Liver (tissue), 9 donors: ENCODE results near the gene TSPAN7. TPM values are rescaled to one million over a fixed set of nuclear protein-coding genes. Genes with fewer than 3 reads are reported as not detected.
A peak's percentile ranks its signal among the peaks of the same experiment; 100 is the strongest.

Experiments
- DNase-seq: peaks from one replicate; pipeline ENCODE4 v3.0.0-alpha.2; 2017; ENCODE audit warnings: low spot score
- H3K27ac ChIP-seq, 2 donors: one replicate each; pipeline ENCODE4 v1.7.0; 2013; ENCODE audit warnings: inconsistent platforms in 2 of 2, low read length in 2 of 2, control low read depth in 1 of 2, low read depth in 1 of 2, mild to moderate bottlenecking in 1 of 2
- H3K27me3 ChIP-seq, 4 donors: one replicate each; pipeline versions ENCODE4 v1.6.1 to v1.7.0; 2013; ENCODE audit warnings: low read length in 3 of 4, inconsistent platforms in 1 of 4, mild to moderate bottlenecking in 1 of 4, moderate library complexity in 1 of 4; ENCODE audit not compliant: control insufficient read depth in 4 of 4, insufficient read depth in 4 of 4
- H3K36me3 ChIP-seq, 4 donors: one replicate each; pipeline versions ENCODE4 v1.6.1 to v1.7.0; 2013; ENCODE audit warnings: low read length in 3 of 4, mild to moderate bottlenecking in 3 of 4, low read depth in 1 of 4, moderate library complexity in 1 of 4; ENCODE audit not compliant: control insufficient read depth in 4 of 4, insufficient read depth in 3 of 4
- H3K4me1 ChIP-seq, 4 donors: one replicate each; pipeline versions ENCODE4 v1.6.1 to v1.7.0; 2013; ENCODE audit warnings: low read length in 3 of 4, mild to moderate bottlenecking in 3 of 4, moderate library complexity in 1 of 4; ENCODE audit not compliant: control insufficient read depth in 4 of 4, insufficient read depth in 4 of 4
- H3K4me3 ChIP-seq, 3 donors: one replicate each; pipeline versions ENCODE4 v1.6.1 to v1.7.0; 2013; ENCODE audit warnings: low read length in 3 of 3, control low read depth in 1 of 3, low read depth in 1 of 3, mild to moderate bottlenecking in 1 of 3
- H3K9ac ChIP-seq, 2 donors: one replicate each; pipeline ENCODE4 v1.7.0; 2013; ENCODE audit warnings: low read length in 2 of 2, mild to moderate bottlenecking in 2 of 2, moderate library complexity in 2 of 2, control low read depth in 1 of 2, low read depth in 1 of 2
- H3K9me3 ChIP-seq, 4 donors: one replicate each; pipeline versions ENCODE4 v1.6.1 to v1.7.0; 2013; ENCODE audit warnings: low read length in 3 of 4; ENCODE audit not compliant: control insufficient read depth in 4 of 4
- ATF3 ChIP-seq: IDR thresholded peaks from 2 replicates; pipeline ENCODE4 v1.6.1; 2016; ENCODE audit warnings: antibody characterized with exemption
- CTCF ChIP-seq: fragments of 150-350 bp; IDR thresholded peaks from 2 replicates; pipeline ENCODE4 v1.5.1; 2017; ENCODE audit warnings: improper control_type of control experiment, low read depth, low read length; ENCODE audit not compliant: missing input control
- EGR1 ChIP-seq, 2 donors: IDR thresholded peaks; 2 replicates each; pipeline ENCODE4 v1.6.1; 2016 to 2018; ENCODE audit warnings: antibody characterized with exemption in 2 of 2, low read depth in 2 of 2
- FOXA1 ChIP-seq: IDR thresholded peaks from 2 replicates; pipeline ENCODE4 v1.6.1; 2016; ENCODE audit warnings: antibody characterized with exemption
- GABPA ChIP-seq, 2 donors: IDR thresholded peaks in 1 of 2; conservative IDR thresholded peaks in 1 of 2; 2 replicates each; pipeline ENCODE4 v1.6.1; 2016; ENCODE audit warnings: antibody characterized with exemption in 2 of 2, mild to moderate bottlenecking in 1 of 2, moderate library complexity in 1 of 2
- HNF4G ChIP-seq: IDR thresholded peaks from 2 replicates; pipeline ENCODE4 v1.6.1; 2016; ENCODE audit warnings: antibody characterized with exemption
- JUND ChIP-seq, 2 donors: IDR thresholded peaks; 2 replicates each; pipeline ENCODE4 v1.6.1; 2016; ENCODE audit warnings: antibody characterized with exemption in 2 of 2
- MAX ChIP-seq: IDR thresholded peaks from 2 replicates; pipeline ENCODE4 v1.6.1; 2016; ENCODE audit warnings: antibody characterized with exemption
- NR2F2 ChIP-seq: IDR thresholded peaks from 2 replicates; pipeline ENCODE4 v1.6.1; 2016; ENCODE audit warnings: antibody characterized with exemption
- RAD21 ChIP-seq, 2 donors: IDR thresholded peaks; 2 replicates each; pipeline ENCODE4 v1.6.1; 2016; ENCODE audit warnings: antibody characterized with exemption in 2 of 2, mild to moderate bottlenecking in 2 of 2
- RXRA ChIP-seq, 2 donors: IDR thresholded peaks; 2 replicates each; pipeline ENCODE4 v1.6.1; 2017 to 2018; ENCODE audit warnings: antibody characterized with exemption in 2 of 2, mild to moderate bottlenecking in 1 of 2
- SP1 ChIP-seq: IDR thresholded peaks from 2 replicates; pipeline ENCODE4 v1.6.1; 2018; ENCODE audit warnings: antibody characterized with exemption, mild to moderate bottlenecking
- TAF1 ChIP-seq: conservative IDR thresholded peaks from 2 replicates; pipeline ENCODE4 v1.6.1; 2016; ENCODE audit warnings: antibody characterized with exemption, mild to moderate bottlenecking
- YY1 ChIP-seq: IDR thresholded peaks from 2 replicates; pipeline ENCODE4 v1.6.1; 2016; ENCODE audit warnings: antibody characterized with exemption, mild to moderate bottlenecking
- WGBS: extraction: QIAGEN DNeasy Blood & Tissue Kit; methylation state at CpG from one replicate; pipeline ENCODE4 v1.1.7; 2013; 5-methylcytosine and 5-hydroxymethylcytosine counted together
- polyA plus RNA-seq, 2 donors: library from polyadenylated mRNA; stranded (reverse) in 1 of 2; unstranded in 1 of 2; fragments of 200-250 nt in 1 of 2; fragments of >200 nt in 1 of 2; fragmentation: Nextera tagmentation in 1 of 2; extraction: Ambion mirVana in 1 of 2; gene quantifications; one replicate each; pipeline versions ENCODE4 v1.2.1 to v1.2.3, GENCODE V29; 2013 to 2015
- total RNA-seq, 2 donors: library from RNA; depleted of rRNA; stranded (reverse); fragments of >200 nt; gene quantifications; one replicate each; pipeline ENCODE4 v1.2.3, GENCODE V29; 2014
- donor health status: healthy.
- donor health status: healthy.
- donor health status: healthy.
- donor health status: healthy.
- donor health status: healthy.

TSPAN7 gene
- total and polyA plus RNA-seq, 4 donors, result 10.1 to 26.2 (median 17.6) TPM

- Histone ChIP-seq H3K27ac (no peak overlapping the region), H3K4me3 (no peak overlapping the region), H3K9me3 (no peaks in the 10 kb centered on the region), H3K27me3 (no peaks in the 10 kb centered on the region), H3K4me1 (no peaks in the 10 kb centered on the region), H3K36me3 (no peaks in the 10 kb centered on the region), H3K9ac (no peak overlapping the region)
- 81% methylated on average over 6 of the region's 6 CpGs for WGBS
- TF ChIP-seq SP1 (no peak), ATF3 (no peak), RXRA (IDR thresholded peaks at IDR 0.05) (no peak), RAD21 (IDR thresholded peaks at IDR 0.05) (no peak), FOXA1 (no peak), GABPA (IDR thresholded peaks at IDR 0.05 in 1 of 2, conservative IDR thresholded peaks at IDR 0.05 in 1 of 2) (no peak), HNF4G (no peak)
- no peak for DNase-seq
These were observed 88.6 kb downstream of the TSPAN7 start for GRCh38 chrX:38649674-38650647.

GRCh38 chrX:38651625-38652601 is 90.6 kb downstream of the TSPAN7 start:
- Histone ChIP-seq H3K36me3 (no peaks in the 10 kb centered on the region), H3K4me3 (no peak overlapping the region), H3K4me1 (no peaks in the 10 kb centered on the region), H3K27me3 (no peaks in the 10 kb centered on the region), H3K27ac (no peak overlapping the region), H3K9me3 (no peaks in the 10 kb centered on the region), H3K9ac (no peak overlapping the region)
- WGBS, result 90% methylated on average over 2 of the region's 2 CpGs
- TF ChIP-seq RAD21 (IDR thresholded peaks at IDR 0.05), result no peak
- no peak for TF ChIP-seq CTCF
- no peak for TF ChIP-seq TAF1
- TF ChIP-seq MAX, result no peak
- no peak for TF ChIP-seq YY1
- TF ChIP-seq HNF4G, result no peak
- no peak for TF ChIP-seq JUND (IDR thresholded peaks at IDR 0.05)
- DNase-seq, result no peak

GRCh38 chrX:38652934-38653442 is 91.6 kb downstream of the TSPAN7 start:
- H3K27me3 ChIP-seq, result no peaks in the 10 kb centered on the region
- H3K36me3 ChIP-seq, result no peaks in the 10 kb centered on the region
- TF ChIP-seq FOXA1 (no peak), NR2F2 (no peak), EGR1 (IDR thresholded peaks at IDR 0.05; ENCODE audit: low read depth in 2 of 2) (no peak), ATF3 (no peak), HNF4G (no peak), MAX (no peak), RAD21 (IDR thresholded peaks at IDR 0.05) (no peak), JUND (IDR thresholded peaks at IDR 0.05) (no peak)
- H3K4me1 ChIP-seq, result no peaks in the 10 kb centered on the region
- H3K9ac ChIP-seq, result no peak overlapping the region
- DNase-seq, result peak; percentile 69
- H3K27ac ChIP-seq, result no peak overlapping the region
- 90% methylated on average over 13 of the region's 13 CpGs for WGBS
- H3K9me3 ChIP-seq, result no peaks in the 10 kb centered on the region
- no peak overlapping the region for H3K4me3 ChIP-seq
